ENCODE data around the gene UQCR11. TPM values are rescaled to one million over a fixed set of nuclear protein-coding genes. Genes with fewer than 3 reads are reported as not detected.

Gene UQCR11
- total RNA-seq, 6 donors from 2014 or later = 10.5 to 216 (median 67.3) TPM

GRCh38 chr19:1651568-1652291, 46.5 kb upstream of the UQCR11 start:
- Histone ChIP-seq H3K36me3 (peaks cover 0 to 23% (median 10%) of the 10 kb centered on the region in 4 donors), H3K9me3 (no peaks in the 10 kb centered on the region), H3K4me1 (peaks cover 11 to 24% (median 16%) of the 10 kb centered on the region in 4 donors), H3K4me3 (peak overlapping the region; percentile 86 to 99 (median 94)), H3K27ac (peak overlapping the region; percentile 60 to 83 (median 64)), H3K27me3 (no peaks in the 10 kb centered on the region)
- no peak for TF ChIP-seq POLR2AphosphoS5 (IDR thresholded peaks at IDR 0.05)
- no peak for TF ChIP-seq EP300 (IDR thresholded peaks at IDR 0.05)
- no peak for TF ChIP-seq POLR2A (IDR thresholded peaks at IDR 0.05)
- TF ChIP-seq, protein P1, sequence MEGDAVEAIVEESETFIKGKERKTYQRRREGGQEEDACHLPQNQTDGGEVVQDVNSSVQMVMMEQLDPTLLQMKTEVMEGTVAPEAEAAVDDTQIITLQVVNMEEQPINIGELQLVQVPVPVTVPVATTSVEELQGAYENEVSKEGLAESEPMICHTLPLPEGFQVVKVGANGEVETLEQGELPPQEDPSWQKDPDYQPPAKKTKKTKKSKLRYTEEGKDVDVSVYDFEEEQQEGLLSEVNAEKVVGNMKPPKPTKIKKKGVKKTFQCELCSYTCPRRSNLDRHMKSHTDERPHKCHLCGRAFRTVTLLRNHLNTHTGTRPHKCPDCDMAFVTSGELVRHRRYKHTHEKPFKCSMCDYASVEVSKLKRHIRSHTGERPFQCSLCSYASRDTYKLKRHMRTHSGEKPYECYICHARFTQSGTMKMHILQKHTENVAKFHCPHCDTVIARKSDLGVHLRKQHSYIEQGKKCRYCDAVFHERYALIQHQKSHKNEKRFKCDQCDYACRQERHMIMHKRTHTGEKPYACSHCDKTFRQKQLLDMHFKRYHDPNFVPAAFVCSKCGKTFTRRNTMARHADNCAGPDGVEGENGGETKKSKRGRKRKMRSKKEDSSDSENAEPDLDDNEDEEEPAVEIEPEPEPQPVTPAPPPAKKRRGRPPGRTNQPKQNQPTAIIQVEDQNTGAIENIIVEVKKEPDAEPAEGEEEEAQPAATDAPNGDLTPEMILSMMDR (IDR thresholded peaks at IDR 0.05) = no peak
- ATAC-seq (ENCODE audit: low FRiP score in 2 of 2) (peak in 1 of 2 donors; percentile 11), DNase-seq (peak; percentile 42 to 93)
- 0 to 2% methylated on average over 6 to 57 of the region's 101 CpGs for WGBS, 2 donors

- WGBS, 2 donors = 4 to 6% methylated on average over 32 to 36 of the region's 36 CpGs
- peak overlapping the region; percentile 60 to 83 (median 64) for H3K27ac ChIP-seq
- no peaks in the 10 kb centered on the region for H3K27me3 ChIP-seq
- H3K9me3 ChIP-seq = no peaks in the 10 kb centered on the region
- H3K4me3 ChIP-seq = peak overlapping the region; percentile 86 to 99 (median 94)
- peaks cover 11 to 24% (median 16%) of the 10 kb centered on the region in 4 donors for H3K4me1 ChIP-seq
- peaks cover 0 to 31% (median 14%) of the 10 kb centered on the region in 4 donors for H3K36me3 ChIP-seq
- DNase-seq (peak in 1 of 2 donors; percentile 76), ATAC-seq (ENCODE audit: low FRiP score in 2 of 2) (no peak)
- TF ChIP-seq EP300 (IDR thresholded peaks at IDR 0.05) (no peak), POLR2AphosphoS5 (IDR thresholded peaks at IDR 0.05) (no peak), POLR2A (IDR thresholded peaks at IDR 0.05) (no peak)
- TF ChIP-seq, protein P1 (IDR thresholded peaks at IDR 0.05) = no peak
Measured at GRCh38 chr19:1650650-1651567, 45.6 kb upstream of the UQCR11 start.

- peak overlapping the region in 1 of 4 donors; percentile 99 for H3K4me3 ChIP-seq
- peak overlapping the region in 1 of 4 donors; percentile 83 for H3K27ac ChIP-seq
- peak in 1 of 2 donors; percentile 62 for DNase-seq
- no peaks in the 10 kb centered on the region for H3K27me3 ChIP-seq
- WGBS, 2 donors = 81 to 93% methylated on average over 14 to 20 of the region's 20 CpGs
- TF ChIP-seq, protein P1 (IDR thresholded peaks at IDR 0.05) = no peak
- no peak for TF ChIP-seq POLR2A (IDR thresholded peaks at IDR 0.05)
- TF ChIP-seq EP300 (IDR thresholded peaks at IDR 0.05) = no peak
- TF ChIP-seq POLR2AphosphoS5 (IDR thresholded peaks at IDR 0.05) = no peak
- peaks cover 11 to 24% (median 16%) of the 10 kb centered on the region in 4 donors for H3K4me1 ChIP-seq
- no peak for ATAC-seq (ENCODE audit: low FRiP score in 2 of 2)
- H3K36me3 ChIP-seq = peaks cover 0 to 40% (median 17%) of the 10 kb centered on the region in 4 donors
- H3K9me3 ChIP-seq = no peaks in the 10 kb centered on the region
Measured at GRCh38 chr19:1649706-1650649, 44.7 kb upstream of the UQCR11 start.

DNA sequence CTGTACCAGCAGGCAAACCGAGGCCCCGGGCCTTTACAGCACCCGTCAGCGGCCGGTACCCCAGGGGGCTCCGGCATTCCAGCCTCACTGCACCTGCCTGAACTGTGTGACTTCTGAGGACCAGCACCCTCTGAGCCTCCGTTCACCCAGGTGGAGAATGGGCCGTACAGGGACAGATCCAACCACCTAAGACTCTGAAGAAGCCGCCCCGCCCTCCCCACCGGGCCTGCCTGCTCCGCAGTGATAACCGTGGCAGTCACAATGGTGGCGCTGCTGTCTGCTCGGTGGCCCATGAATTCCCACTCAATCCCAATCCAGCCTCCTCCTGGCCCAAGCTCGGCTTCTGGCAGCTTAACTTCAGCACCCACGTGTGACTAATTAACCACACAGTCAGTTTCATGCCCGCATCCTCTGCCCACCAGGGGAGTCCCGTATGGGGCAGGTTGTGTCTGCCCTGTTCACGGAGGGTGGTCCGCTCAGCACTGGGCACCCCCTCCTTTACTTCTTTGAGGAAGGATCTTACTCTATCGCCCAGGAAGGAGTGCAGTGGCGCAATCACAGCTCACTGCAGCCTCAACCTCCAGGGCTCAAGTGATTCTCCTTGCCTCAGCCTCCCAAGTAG, 43.8 kb upstream of the UQCR11 start:
- DNase-seq = peak in 1 of 2 donors; percentile 81
- 81 to 89% methylated on average over 10 to 21 of the region's 23 CpGs for WGBS, 2 donors
- H3K27ac ChIP-seq = peak overlapping the region in 1 of 4 donors; percentile 38

More for the DNA sequence above, 43.8 kb upstream of the UQCR11 start:
- Histone ChIP-seq H3K4me1 (peaks cover 11 to 24% (median 16%) of the 10 kb centered on the region in 4 donors), H3K27me3 (no peaks in the 10 kb centered on the region), H3K9me3 (no peaks in the 10 kb centered on the region), H3K36me3 (peaks cover 0 to 46% (median 20%) of the 10 kb centered on the region in 4 donors), H3K4me3 (no peak overlapping the region)
- no peak for ATAC-seq (ENCODE audit: low FRiP score in 2 of 2)
- TF ChIP-seq, protein P1 (IDR thresholded peaks at IDR 0.05) = no peak
- no peak for TF ChIP-seq POLR2AphosphoS5 (IDR thresholded peaks at IDR 0.05)
- TF ChIP-seq EP300 (IDR thresholded peaks at IDR 0.05) = no peak
- no peak for TF ChIP-seq POLR2A (IDR thresholded peaks at IDR 0.05)

Data from upper lobe of left lung (tissue), 6 donors.